8988T (cell line): ENCODE measurements around the gene RABL6.
"Not testable (repeated sequence)": the region's sequence is repeated elsewhere in the genome, so short reads cannot be mapped to it uniquely, and the experiment has no call there.

ENCODE experiments used
- DNase-seq: peaks from one replicate; pipeline ENCODE4 v3.0.0; 2011

The RABL6 gene

DNA sequence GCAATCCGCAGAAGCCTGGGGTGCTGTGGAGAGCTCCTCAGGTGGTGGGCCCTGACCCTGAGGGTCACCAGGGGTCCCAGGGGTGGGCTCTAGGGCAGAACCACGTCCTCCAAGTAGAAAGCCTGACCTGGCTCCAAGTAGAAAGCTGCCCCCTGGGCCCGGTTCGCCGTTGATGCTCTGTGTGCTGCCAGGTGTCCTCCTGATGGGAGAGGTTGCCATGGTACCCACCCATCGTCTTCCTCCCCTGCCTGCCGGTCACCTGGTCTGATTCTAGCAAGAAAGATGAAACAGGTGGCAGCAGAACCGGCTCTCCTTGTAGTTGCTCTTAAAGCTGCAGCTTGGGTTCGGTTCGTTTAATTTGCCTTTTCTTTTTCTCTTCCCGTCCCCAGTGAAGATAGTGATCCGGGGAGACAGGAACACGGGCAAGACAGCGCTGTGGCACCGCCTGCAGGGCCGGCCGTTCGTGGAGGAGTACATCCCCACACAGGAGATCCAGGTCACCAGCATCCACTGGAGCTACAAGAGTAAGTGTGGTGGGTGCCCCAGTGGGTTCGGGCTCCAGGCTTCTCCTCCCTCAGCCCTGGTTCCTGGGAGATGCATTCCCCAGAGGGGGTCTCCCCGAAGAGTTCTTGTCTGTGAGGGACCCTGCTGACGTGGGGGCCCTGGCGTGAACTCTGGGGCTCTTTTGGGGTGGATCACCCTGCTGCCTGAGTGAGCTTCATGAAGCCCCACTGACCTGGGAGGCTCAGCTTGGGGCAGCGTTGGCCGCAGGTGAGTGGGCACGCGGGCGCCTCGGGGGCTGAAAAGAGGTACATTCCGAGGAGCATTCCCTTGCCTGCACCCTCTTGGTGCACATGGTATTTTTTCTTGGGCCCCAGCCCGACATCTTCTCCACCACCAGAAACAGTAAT is 15.6 kb downstream of the RABL6 start:
- DNase-seq, result no peak

DNA sequence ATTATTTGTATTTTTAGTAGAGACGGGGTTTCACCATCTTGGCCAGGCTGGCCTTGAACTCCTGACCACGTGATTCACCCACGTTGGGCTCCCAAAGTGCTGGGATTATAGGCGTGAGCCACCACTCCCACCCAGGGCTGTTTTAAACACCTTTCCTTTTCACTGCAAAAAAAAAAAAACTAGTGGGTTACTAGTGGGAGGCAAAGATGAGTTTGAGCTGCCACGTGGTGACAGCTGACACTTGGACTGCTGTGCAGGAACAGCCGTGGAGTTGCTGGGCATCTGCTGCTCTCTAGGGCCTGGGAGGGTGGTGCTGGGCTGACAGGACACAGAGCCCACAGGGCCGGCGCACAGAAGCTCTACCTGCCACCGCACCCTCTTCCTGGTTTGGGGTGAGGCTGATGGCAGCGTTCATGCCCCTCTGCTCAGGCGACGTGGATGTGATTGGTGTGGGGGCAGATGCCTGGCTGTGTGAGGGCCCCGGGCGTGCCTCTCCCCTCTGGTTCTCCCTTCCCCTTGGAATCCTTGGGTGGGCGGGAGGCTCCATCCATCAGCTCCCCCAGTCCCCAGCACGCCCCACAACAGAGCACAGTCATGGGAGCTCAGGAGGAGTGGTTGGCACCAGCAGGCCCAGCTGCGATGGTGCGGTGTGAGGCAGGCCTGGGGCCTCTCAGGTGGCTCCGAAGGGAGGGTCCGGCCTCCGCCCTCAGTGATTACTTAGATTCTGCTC is 16.9 kb downstream of the RABL6 start:
- DNase-seq, result no peak

DNA sequence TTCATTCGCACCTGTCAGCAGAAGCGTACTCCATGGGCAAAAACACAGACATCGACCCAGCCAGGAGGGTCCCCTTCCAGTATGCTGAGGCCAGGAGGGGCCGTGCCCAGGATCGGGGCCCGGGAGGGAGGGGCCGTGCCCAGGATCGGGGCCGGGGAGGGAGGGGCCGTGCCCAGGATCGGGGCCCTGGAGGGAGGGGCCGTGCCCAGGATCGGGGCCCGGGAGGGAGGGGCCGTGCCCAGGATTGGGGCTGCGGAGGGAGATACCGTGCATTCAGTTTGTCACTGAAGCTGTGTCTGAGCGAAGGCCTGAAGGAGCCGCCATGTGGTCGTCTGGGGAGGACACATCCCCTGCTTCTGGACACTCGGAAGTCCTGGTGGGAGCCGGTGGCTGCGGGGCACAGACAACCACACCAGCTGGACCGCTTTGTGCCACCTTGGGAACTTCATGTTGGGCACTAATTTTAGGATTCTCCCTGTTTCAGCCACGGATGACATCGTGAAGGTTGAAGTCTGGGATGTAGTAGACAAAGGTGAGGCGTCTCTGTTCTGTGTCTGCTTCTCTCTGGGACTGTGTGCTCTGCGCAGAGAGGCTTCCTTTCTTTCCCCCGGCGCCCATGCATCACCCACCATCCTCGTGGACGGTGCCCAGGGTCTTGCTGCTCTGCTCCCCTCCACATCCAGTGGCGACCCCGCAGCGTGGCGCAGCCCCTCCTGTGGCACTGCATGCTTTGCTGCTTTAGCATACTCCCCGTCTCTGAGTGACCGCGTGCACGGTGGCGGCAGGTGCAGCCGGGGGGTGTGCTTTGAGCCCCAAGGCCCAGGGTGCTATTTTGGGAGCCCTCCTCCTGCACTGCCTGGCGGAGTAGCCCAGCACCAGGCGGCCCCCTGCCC is 17.8 kb downstream of the RABL6 start:
- no peak for DNase-seq

DNA sequence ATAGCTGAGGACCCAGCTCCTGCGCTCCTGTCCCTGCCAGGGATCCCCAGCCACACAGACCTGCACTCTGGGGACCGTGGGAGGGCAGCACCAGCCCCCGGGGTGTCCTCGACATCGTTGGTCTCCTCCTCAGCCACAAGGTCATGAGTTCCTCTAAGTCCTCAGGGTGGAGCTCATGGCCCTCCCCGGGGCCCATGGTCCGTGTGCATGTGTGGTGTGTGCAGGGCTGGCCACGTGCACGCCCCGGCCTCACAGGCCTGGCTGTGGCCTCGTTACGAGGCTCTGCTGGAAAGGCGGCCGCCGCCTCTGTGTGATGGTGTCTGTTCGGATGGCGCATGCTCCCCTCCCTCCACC is 18.4 kb downstream of the RABL6 start:
- DNase-seq, result no peak

DNA sequence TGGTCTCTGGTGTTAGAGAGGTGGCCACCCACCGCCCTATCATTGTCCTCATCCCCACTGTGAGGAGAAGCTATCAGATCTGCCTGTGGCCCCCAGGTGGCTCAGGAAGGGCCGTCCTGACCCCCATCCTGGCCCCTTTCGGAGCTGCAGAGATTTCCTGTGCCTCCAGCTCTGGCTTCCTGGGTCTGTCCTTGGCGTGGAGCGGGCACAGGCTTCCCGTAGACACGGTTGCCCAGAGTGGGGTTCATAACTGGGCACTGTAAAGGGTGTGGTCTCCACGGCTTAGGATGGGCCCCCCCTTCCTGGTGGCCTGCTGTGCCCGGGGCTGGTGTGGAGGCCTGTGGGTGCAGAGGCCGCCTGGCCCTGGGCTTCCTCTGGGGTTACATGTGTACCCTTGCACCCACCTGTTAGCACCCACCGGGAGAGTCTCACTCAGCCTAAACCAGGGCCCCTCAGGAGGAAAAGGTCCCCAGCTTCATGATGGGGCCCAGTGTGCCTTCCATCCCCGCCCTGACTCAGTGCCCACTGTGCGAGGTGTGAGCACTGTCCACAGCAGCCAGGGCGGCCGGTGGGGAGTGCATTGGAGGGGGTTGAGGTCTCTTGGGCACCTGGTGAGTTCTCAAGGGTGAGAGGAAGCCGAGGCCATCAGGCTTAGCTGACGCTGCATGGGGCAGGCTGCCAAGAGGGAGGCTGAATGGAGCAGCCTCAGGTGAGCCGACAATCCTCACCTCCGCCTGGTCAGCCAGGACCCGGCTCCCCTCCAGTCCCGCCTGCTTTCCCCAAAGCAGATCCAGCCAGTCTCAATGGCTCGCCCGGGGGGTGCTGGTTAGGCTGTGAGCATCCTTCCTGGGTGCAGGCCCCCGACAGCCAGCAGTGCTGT is 19.2 kb downstream of the RABL6 start:
- DNase-seq, result no peak

DNA sequence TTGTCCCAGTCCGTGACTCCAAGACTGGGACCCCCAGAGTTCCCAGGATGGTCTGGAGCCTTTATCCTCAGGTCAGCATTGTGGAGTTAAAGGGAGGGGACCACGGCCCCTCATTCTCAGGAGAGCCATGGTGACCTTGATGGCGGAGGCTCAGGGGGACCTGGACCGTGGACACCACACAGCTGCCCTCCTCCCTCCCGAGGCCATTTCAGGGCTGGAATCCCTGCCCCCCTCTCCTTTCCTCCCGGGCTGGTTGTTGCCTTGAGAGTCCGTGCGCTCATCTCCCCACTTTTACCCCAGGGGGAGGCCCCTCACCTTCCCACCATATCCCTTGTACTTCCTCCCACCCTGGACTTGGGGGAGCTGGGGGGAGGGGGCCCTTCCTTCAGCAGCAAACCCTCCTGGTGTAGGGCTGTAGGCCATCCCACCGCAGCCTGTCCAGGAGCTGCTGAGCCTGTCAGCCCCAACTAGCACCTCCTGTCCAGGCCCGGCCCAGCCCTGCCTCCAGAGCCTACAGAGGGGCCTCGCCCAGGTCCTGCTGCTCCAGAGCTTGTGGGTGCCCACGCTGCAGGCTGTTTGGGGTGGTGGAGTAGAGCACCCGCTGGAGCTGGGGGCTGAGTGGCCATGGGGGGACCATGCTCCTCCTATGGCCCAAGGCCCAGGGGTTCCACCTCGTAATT is 20.2 kb downstream of the RABL6 start:
- DNase-seq, result no peak

DNA sequence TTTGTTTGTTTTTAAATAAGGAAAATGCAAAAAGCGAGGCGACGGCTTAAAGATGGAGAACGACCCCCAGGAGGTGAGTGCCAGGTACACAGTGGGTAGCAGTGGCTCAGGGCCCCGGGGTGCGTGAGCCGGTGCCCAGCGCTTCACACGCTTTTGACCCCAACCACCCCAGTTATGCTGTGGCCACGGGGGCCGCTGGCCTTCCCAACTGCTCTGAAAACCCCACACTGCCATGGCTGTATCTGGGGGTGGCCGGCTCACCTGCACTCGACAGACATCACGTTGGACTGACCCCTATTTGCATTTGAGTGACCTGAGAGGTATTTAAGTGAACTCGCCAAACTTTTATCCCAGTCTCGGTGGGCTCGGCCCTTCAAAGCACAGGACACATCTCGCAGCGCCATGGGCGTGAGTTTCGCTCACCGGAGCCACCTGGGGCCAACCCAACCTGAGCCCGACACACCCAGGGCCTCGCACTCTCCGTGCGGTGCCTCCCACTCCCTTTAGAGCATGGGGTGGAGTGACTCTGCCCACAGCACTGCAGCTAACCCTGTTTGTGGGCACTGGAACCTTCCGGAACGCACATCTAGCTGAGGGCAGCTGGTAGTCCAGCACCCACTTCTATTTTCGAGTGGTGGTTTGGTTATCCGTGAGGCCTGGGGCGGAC is 20.9 kb downstream of the RABL6 start:
- no peak for DNase-seq

DNA sequence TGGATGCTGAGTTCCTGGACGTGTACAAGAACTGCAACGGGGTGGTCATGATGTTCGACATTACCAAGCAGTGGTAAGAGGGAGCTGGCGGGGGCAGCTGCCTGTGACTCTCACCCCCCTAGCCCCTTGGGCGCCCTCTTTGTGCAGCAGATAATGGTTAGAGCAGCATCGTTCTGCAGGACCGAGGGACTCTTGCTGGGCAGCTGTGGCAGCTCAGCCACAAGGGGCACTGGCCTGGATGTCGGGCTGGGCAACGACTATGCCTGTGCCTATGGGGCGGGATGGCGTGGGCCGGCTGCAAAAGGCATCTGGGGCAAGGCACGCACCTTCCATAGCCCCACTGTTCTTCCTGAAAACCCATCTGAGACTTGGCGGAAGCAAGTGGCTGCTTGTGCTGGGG is 21.7 kb downstream of the RABL6 start:
- no peak for DNase-seq

DNA sequence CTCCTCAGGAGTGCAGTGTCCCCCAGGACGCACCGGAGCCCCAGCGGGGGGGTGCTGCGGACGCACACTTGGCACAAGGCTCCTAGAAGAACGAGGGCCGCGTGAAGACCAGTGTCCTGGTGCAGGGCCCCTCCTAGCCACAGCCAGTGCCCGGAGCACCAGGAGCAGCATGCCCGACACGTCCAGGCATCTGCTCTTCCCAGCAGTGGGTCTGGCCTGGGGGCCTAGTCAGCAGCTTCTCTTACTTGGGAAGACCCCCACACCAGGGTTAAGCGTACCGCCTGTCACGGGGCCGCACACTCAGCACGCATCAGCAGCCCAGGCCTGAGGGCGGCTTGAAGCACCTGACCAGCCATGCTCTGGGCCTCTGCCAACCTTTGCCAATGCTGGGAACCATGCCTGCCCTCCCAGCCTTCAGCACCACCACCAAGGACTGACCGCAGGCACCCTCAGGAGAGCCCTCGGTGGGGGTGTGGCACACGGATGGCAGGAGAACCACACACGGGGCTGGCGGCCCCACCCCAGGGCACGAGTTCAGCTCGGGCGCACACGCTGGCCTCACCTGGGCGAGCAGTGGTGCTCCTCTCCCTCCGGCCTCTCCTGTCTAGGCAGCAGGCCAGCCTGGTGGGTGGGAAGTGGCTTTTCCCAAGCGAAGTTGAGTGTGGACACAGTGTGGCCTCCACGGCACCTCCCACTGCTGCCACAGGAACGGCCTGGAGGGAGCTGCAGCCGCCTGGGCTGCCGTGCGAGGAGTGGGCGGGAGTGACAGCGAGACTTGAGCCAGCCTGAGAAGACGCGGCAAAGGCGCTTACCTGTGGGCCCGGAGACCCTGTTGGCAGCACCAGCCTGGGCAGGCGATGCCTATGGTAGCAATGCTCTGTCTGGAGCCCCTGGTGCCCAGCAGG is 22.5 kb downstream of the RABL6 start:
- DNase-seq, result no peak

DNA sequence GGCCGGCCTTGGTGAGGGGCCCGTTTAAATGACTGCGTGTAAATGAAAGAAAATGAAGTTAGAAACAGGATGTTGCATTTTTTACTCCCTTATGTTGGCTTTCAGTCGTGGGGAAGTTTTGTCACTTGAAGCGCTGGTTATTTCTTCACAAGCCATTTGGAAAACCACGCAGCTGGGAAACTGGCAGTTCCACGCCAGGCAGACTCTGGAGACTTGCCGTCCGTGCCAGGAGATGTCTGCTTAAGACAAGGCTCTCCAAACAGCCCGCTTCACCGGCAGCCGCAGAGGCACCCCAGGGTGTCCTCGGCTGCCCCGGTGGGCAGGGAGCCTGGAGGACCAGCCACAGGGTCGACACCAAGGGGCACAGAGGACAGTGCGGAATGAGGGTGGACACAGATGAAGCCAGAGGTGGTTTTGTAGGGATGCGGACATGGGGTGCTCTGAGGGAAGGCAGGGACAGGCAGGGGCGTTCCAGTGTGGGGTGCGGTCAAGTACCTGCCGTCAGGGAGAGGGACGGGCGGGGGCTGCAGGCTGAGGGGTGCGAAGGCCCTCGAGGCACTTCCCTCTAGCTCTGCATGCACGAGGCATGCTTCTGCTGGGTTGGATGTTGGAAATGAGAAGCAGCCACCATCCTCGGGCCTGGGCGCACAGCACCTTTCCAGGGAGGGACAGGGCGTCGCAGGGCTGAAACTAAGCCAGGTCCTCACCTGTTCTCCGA is 23.4 kb downstream of the RABL6 start:
- DNase-seq, result no peak

DNA sequence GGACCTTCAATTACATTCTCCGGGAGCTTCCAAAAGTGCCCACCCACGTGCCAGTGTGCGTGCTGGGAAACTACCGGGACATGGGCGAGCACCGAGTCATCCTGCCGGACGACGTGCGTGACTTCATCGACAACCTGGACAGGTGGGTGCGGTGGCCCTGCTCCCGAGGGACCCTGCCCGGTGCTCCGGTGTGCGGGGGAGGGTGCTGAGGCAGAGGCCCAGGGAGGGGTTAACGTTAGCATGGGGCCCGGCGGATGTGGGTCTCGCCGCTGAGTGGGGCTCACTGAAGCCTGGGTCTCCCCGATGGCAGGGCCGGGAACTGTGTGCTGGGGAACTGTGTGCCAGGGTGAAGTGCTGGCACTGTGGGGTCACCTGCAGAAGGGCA is 24.0 kb downstream of the RABL6 start:
- no peak for DNase-seq

DNA sequence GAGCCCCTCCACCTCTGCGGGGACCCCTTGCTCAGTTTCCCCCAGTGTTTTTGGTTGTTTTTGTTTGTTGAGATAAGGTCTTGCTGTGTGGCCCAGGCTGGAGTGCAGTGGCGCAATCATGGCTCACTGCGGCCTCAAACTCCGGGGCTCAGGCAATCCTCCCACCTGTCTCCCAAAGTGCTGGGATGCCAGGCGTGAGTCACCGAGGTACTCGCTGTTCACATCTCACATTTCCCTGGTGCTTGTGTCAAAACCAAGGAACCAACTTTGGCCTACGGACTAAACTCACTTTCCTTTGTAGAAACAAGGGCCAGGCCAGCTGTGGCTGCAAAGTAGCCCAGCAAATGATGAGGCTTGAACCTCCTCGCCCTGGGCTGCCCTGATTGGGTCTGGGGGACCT is 24.8 kb downstream of the RABL6 start:
- DNase-seq, result no peak

DNA sequence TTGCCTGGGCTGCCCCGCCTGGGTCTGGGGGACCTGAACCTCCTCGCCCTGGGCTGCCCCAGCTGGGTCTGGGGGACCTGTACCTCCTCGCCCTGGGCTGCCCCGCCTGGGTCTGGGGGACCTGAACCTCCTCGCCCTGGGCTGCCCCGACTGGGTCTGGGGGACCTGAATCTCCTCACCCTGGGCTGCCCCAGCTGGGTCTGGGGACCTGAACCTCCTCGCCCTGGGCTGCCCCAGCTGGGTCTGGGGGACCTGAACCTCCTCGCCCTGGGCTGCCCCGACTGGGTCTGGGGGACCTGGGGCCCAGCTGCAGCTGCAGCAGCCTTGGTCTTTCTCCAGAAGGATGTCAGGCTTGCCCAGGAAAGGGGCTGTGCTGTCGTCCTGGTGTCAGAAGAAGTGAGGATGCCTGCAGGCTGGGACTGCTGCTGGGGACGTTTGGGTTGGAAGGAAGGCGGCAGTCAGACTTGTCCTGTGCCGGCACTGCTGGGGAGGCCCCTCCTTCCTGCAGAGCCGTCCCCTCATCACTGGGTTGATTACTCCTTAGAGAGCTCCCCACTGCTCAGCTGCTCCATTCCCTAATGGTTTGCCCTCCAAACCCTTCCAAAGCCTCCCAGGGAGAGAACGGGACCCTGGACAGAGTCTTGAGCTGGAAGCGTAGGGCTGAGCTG is 25.8 kb downstream of the RABL6 start:
- DNase-seq, result not testable (repeated sequence)

DNA sequence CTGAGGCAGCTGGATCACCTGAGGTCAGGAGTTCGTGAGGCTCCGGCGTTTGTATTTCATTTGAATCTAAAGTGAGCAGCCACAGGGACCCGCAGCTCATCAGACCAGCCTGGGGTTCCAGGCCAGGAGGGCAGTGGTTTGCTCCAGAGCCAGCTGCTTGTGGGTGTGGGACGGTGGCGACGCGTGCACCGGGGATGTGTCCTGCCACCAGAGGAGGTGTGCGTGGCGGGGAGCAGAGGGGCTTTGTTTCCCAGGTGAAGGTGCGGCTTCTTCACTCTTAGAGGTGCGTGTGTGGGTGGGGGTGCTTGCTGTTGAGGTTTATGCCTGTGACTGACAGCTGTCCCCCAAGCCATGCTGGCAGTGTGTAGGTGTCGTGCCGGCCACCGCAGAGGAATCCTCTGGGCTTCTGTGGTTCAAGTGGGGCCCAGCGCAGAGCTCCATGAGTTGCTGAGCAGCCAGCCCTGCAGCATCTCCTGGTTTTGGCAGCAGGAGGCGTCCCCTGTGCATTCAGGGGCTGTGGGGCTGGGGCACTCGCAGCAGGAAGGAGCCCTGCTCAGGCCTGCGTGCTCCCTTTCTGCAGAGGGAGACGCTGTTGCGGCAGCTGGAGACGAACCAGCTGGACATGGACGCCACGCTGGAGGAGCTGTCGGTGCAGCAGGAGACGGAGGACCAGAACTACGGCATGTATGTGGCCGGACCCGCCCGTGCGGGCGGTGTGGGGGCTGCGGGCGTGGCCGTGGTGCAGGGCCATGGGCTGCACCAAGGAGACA is 27.6 kb downstream of the RABL6 start:
- no peak for DNase-seq

DNA sequence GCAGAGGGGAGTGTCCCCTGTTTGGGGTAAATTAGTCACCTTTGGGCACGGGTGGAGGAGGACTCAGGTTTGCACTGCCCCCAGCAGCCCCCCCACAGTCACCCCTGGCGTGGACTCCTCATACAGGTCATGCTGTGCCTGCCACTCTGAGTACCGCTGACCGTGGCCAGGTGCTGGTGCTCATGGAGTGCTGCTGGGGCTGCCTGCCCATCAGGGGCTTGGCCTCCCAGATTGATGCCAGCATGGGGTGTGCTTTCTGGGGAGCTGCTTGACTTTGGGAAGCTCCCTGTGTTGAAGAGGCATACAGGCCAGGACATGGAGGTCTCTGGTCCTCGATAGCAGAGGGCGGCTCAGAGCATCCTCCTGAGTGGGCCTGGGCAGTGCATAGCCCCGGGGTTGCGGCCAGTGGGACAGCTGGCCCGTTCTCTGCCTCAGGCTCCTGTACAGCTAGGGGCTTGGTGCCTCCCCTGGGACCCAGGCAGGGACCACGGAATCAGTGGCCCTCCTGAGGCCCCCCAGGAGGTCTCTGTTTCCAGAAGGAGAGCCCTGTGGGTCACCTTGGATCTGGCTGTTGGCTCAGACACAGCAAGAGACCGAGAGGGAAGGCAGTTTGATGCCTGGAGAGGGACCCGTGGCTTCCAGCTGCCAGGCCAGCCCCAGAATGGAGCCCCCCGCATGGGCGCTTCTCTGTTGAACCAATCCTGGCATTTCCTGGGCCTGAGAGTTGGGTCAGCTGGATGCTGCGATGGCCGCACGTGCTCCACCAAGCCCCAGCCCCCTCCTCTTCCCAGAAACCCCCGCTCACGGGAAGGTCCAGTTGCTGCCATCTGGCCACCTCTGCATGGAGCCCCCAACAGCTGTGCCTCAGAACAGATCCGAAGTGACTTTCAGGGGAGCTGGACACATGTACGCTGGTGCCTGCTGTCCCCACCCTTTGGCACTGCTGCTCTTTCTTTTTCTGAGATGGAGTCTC is 28.5 kb downstream of the RABL6 start:
- no peak for DNase-seq

DNA sequence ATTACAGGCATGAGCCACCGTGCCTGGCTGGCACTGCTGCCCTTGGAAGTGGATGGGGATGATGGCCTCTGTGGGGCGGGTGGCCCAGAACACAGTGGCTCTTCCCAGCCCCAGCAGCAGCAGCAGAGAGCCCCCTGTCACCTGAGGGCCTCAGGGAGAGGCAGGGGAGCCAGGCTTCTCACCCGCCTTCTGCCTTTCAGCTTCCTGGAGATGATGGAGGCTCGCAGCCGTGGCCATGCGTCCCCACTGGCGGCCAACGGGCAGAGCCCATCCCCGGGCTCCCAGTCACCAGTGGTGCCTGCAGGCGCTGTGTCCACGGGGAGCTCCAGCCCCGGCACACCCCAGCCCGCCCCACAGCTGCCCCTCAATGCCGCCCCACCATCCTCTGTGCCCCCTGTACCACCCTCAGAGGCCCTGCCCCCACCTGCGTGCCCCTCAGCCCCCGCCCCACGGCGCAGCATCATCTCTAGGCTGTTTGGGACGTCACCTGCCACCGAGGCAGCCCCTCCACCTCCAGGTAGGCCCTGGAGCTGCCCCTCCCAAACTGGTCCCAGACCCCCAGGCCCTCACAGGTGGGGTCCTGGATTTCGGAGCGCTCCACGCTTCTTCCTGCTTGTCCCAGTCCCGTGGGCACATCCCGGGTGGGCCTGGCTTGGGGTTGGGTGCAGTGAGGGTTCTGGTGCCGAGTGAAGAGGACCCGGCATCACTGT is 29.6 kb downstream of the RABL6 start:
- no peak for DNase-seq
